NB4 (cell line): ENCODE data around the gene YARS2.
"Not testable (repeated sequence)": the region's sequence is repeated elsewhere in the genome, so short reads cannot be mapped to it uniquely, and the experiment has no call there.

ENCODE experiments used
- DNase-seq: peaks from one replicate; pipeline ENCODE4 v3.0.0; 2010; ENCODE audit warnings: low read depth
- H3K4me3 ChIP-seq: one replicate; pipeline ENCODE4 v1.5.1; 2011; ENCODE audit warnings: mild to moderate bottlenecking, low read depth, low read length, moderate library complexity
- CTCF ChIP-seq: IDR thresholded peaks from one replicate; pipeline ENCODE4 v1.5.1; 2012; ENCODE audit warnings: low read depth, low read length
- MAX ChIP-seq: IDR thresholded peaks from 2 replicates; pipeline ENCODE4 v1.6.1; 2011; ENCODE audit warnings: low read depth, low read length
- MYC ChIP-seq: IDR thresholded peaks from 2 replicates; pipeline ENCODE4 v1.6.1; 2011; ENCODE audit warnings: low read depth, low read length
- POLR2A ChIP-seq: IDR thresholded peaks from 2 replicates; pipeline ENCODE4 v1.6.1; 2011; ENCODE audit warnings: mild to moderate bottlenecking; ENCODE audit not compliant: insufficient read length; ENCODE audit errors: extremely low read depth

Gene YARS2

GRCh38 chr12:32706335-32707024, 49.2 kb downstream of the YARS2 start:
- H3K4me3 ChIP-seq = no peak overlapping the region
- DNase-seq = no peak
- TF ChIP-seq MYC (no peak), CTCF (no peak)

- no peak overlapping the region for H3K4me3 ChIP-seq
- DNase-seq = no peak
- no peak for TF ChIP-seq MAX
- TF ChIP-seq POLR2A = no peak
- no peak for TF ChIP-seq MYC
- no peak for TF ChIP-seq CTCF
Observed at GRCh38 chr12:32705783-32706182, 49.9 kb downstream of the YARS2 start.

GRCh38 chr12:32702946-32703345, 52.8 kb downstream of the YARS2 start:
- DNase-seq = no peak
- H3K4me3 ChIP-seq = no peak overlapping the region
- no peak for TF ChIP-seq CTCF
- TF ChIP-seq MYC = no peak
- no peak for TF ChIP-seq POLR2A
- no peak for TF ChIP-seq MAX

- TF ChIP-seq MYC = no peak
- TF ChIP-seq POLR2A = no peak
- no peak for TF ChIP-seq CTCF
- no peak overlapping the region for H3K4me3 ChIP-seq
- DNase-seq = no peak
Observed at GRCh38 chr12:32702473-32702872, 53.2 kb downstream of the YARS2 start.

- not testable (repeated sequence) for DNase-seq, H3K4me3 ChIP-seq
Observed at GRCh38 chr12:32699437-32699836, 56.3 kb downstream of the YARS2 start.

- H3K4me3 ChIP-seq = no peak overlapping the region
- DNase-seq = no peak
- TF ChIP-seq MAX (no peak), POLR2A (no peak), MYC (no peak), CTCF (no peak)
Observed at GRCh38 chr12:32698285-32698684, 57.4 kb downstream of the YARS2 start.

GRCh38 chr12:32697445-32697844, 58.3 kb downstream of the YARS2 start:
- TF ChIP-seq POLR2A = no peak
- TF ChIP-seq CTCF = no peak
- no peak for TF ChIP-seq MYC
- TF ChIP-seq MAX = no peak
- no peak for DNase-seq

More at GRCh38 chr12:32697445-32697844, 58.3 kb downstream of the YARS2 start:
- no peak overlapping the region for H3K4me3 ChIP-seq
